Neural progenitor cell (in vitro differentiated cells): ENCODE results near the gene ARHGEF25.

Source experiments
- EZH2phosphoT487 ChIP-seq: fragments of 200-600 bp; sonication (generic); IDR thresholded peaks from 2 replicates; pipeline ENCODE4 v1.6.1; 2017; ENCODE audit warnings: antibody characterized with exemption
- TF ChIP-seq, protein P1 (sequence below): fragments of 200-600 bp; sonication (generic); IDR thresholded peaks from 2 replicates; pipeline ENCODE4 v1.5.1; 2017; ENCODE audit warnings: antibody characterized with exemption, mild to moderate bottlenecking

- TF ChIP-seq, protein P1, sequence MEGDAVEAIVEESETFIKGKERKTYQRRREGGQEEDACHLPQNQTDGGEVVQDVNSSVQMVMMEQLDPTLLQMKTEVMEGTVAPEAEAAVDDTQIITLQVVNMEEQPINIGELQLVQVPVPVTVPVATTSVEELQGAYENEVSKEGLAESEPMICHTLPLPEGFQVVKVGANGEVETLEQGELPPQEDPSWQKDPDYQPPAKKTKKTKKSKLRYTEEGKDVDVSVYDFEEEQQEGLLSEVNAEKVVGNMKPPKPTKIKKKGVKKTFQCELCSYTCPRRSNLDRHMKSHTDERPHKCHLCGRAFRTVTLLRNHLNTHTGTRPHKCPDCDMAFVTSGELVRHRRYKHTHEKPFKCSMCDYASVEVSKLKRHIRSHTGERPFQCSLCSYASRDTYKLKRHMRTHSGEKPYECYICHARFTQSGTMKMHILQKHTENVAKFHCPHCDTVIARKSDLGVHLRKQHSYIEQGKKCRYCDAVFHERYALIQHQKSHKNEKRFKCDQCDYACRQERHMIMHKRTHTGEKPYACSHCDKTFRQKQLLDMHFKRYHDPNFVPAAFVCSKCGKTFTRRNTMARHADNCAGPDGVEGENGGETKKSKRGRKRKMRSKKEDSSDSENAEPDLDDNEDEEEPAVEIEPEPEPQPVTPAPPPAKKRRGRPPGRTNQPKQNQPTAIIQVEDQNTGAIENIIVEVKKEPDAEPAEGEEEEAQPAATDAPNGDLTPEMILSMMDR = no peak
- TF ChIP-seq EZH2phosphoT487 = no peak
These were observed 34.5 kb upstream of the ARHGEF25 start for GRCh38 chr12:57576613-57577160.
